ENCODE measurements around the gene CNTFR.
A peak's percentile ranks its signal among the peaks of the same experiment; 100 is the strongest.

Gene CNTFR

GRCh38 chr9:34629491-34629808, 39.9 kb upstream of the CNTFR start:
- TF ChIP-seq TCF12 (IDR thresholded peaks at IDR 0.05; ENCODE audit: low read depth) (no peak), CEBPB (IDR thresholded peaks at IDR 0.05) (no peak), TEAD4 (IDR thresholded peaks at IDR 0.05) (no peak), EGR1 (IDR thresholded peaks at IDR 0.05) (no peak), CREB1 (IDR thresholded peaks at IDR 0.05; ENCODE audit: low read depth) (no peak), NFIC (IDR thresholded peaks at IDR 0.05) (no peak), RAD21 (IDR thresholded peaks at IDR 0.05; ENCODE audit: low read depth) (no peak), ZBTB7A (IDR thresholded peaks at IDR 0.05; ENCODE audit: low read depth) (no peak)
- TF ChIP-seq, protein P1, sequence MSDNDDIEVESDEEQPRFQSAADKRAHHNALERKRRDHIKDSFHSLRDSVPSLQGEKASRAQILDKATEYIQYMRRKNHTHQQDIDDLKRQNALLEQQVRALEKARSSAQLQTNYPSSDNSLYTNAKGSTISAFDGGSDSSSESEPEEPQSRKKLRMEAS (IDR thresholded peaks at IDR 0.05), result no peak

DNA sequence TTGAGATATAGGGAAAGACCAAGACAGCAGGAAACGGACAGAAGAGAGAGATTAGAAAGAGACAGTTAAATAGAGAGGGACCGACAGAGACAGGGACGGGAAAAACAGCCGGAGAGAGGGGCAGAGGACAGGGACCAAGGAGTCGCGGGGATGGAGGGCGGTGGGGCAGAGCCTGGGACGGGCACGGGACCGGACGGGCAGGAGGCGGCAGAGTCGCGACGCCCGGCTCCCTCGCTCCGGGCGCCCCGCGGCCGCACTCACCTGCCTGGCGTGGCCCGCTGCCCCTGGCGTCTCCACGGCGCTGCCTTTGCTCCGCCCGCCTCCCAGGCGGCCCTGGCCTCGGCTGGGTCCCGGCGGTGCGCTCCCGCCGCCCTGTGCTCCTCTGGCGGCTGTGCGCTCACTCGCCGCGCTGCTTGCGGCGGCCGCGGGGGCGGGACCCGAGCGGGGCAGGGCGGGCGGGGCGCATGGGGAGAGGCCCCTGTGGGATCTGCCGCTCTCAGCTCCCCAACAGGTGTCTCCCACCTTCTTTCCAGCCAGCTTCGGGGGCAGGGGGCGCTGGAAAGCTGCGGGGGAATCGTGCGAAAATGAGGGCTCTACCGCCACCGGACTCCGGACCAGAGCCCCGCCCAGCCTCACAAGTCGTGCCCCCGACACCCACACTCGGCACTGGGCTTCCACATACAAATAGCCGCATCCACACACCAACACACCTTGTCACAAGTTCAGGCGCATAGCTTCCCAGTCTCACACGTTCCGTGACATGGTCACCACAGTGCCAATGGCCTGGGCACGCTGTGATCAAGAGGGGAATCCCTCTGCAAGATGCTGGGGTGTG, 39.3 kb upstream of the CNTFR start, which contains the start of gene ARID3C:
ARID3C (minus strand) TSS at position 411 of the 835 bp plus-strand sequence. CDS start 1,052 bp downstream, outside the sequence.
- TF ChIP-seq, protein P2, sequence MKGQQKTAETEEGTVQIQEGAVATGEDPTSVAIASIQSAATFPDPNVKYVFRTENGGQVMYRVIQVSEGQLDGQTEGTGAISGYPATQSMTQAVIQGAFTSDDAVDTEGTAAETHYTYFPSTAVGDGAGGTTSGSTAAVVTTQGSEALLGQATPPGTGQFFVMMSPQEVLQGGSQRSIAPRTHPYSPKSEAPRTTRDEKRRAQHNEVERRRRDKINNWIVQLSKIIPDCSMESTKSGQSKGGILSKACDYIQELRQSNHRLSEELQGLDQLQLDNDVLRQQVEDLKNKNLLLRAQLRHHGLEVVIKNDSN (IDR thresholded peaks at IDR 0.05), result no peak
- TF ChIP-seq, protein P1 (IDR thresholded peaks at IDR 0.05), result peak; percentile 40; the same call in 1 of the 2 replicates
- TF ChIP-seq EGR1 (IDR thresholded peaks at IDR 0.05), result 0 out of 2 replicates have a peak, but pooled peaks have one; percentile 40
- no peak for TF ChIP-seq YY1 (IDR thresholded peaks at IDR 0.05; ENCODE audit: low read depth)

DNA sequence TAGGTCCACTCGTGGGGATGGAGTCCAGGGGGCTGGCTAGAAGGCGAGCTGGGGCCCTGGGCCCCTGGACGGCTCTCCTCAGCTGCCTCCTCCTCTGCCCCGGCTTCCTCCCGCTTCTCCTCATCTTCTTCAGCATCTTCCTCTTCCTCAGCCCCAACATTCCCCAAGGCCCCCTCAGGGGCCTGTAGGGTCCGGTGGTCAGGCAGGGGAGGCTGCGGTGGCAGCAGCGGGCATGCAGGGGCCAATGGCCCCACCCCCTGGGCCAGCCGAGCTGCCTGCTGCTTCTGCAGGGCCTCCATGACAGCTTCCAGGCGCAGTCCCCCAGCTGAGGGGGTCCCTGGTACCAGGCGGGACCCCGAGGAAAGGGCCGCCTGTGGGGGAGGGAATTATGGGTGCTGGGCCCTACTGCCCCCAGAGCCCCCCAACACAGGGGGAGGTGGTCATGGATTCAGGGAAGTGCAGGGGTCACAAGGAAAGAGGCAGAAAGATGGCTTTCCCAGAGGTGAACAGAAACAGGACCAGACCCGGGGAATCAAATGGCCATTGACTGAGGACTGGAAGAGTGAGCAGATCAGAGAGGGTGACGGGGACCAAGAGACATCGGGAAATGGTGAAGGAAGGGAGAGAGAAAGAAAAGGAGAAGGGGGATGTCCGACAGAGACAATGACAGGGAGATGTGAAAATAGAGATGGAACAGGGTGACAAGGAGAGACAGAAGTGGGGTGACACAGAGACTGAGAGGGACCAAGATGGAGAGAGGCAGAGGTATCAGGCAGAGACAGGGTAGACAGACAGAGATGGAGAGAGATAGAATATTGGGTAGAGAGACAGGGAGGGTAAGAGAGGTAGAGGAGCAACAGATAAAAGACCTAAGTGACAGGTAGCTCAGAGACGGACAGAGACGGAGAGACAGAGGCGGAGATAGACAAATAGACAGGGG, 38.5 kb upstream of the CNTFR start:
- TF ChIP-seq CEBPB (IDR thresholded peaks at IDR 0.05) (no peak), NFIC (IDR thresholded peaks at IDR 0.05) (no peak), FOXM1 (IDR thresholded peaks at IDR 0.05; ENCODE audit: borderline replicate concordance, low read depth) (no peak), YY1 (IDR thresholded peaks at IDR 0.05; ENCODE audit: low read depth) (no peak), TAF1 (IDR thresholded peaks at IDR 0.05; ENCODE audit: low read depth) (no peak), CREB1 (IDR thresholded peaks at IDR 0.05; ENCODE audit: low read depth) (no peak)
- TF ChIP-seq, protein P2 (IDR thresholded peaks at IDR 0.05), result no peak
- TF ChIP-seq, protein P3, sequence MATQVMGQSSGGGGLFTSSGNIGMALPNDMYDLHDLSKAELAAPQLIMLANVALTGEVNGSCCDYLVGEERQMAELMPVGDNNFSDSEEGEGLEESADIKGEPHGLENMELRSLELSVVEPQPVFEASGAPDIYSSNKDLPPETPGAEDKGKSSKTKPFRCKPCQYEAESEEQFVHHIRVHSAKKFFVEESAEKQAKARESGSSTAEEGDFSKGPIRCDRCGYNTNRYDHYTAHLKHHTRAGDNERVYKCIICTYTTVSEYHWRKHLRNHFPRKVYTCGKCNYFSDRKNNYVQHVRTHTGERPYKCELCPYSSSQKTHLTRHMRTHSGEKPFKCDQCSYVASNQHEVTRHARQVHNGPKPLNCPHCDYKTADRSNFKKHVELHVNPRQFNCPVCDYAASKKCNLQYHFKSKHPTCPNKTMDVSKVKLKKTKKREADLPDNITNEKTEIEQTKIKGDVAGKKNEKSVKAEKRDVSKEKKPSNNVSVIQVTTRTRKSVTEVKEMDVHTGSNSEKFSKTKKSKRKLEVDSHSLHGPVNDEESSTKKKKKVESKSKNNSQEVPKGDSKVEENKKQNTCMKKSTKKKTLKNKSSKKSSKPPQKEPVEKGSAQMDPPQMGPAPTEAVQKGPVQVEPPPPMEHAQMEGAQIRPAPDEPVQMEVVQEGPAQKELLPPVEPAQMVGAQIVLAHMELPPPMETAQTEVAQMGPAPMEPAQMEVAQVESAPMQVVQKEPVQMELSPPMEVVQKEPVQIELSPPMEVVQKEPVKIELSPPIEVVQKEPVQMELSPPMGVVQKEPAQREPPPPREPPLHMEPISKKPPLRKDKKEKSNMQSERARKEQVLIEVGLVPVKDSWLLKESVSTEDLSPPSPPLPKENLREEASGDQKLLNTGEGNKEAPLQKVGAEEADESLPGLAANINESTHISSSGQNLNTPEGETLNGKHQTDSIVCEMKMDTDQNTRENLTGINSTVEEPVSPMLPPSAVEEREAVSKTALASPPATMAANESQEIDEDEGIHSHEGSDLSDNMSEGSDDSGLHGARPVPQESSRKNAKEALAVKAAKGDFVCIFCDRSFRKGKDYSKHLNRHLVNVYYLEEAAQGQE (IDR thresholded peaks at IDR 0.05; ENCODE audit: low read depth), result no peak
- TF ChIP-seq, protein P1 (IDR thresholded peaks at IDR 0.05), result no peak

- TF ChIP-seq TAF1 (IDR thresholded peaks at IDR 0.05; ENCODE audit: low read depth) (no peak), NFIC (IDR thresholded peaks at IDR 0.05) (no peak), CEBPB (IDR thresholded peaks at IDR 0.05) (no peak), TEAD4 (IDR thresholded peaks at IDR 0.05) (no peak), ZBTB7A (IDR thresholded peaks at IDR 0.05; ENCODE audit: low read depth) (no peak), EGR1 (IDR thresholded peaks at IDR 0.05) (no peak)
- TF ChIP-seq, protein P3 (IDR thresholded peaks at IDR 0.05; ENCODE audit: low read depth), result no peak
These were observed 35.6 kb upstream of the CNTFR start for GRCh38 chr9:34625186-34625486.

GRCh38 chr9:34624475-34625185, 35.1 kb upstream of the CNTFR start:
- TF ChIP-seq EGR1 (IDR thresholded peaks at IDR 0.05), result no peak
- TF ChIP-seq, protein P3 (IDR thresholded peaks at IDR 0.05; ENCODE audit: low read depth), result no peak
- no peak for TF ChIP-seq CREB1 (IDR thresholded peaks at IDR 0.05; ENCODE audit: low read depth)
- TF ChIP-seq ZBTB7A (IDR thresholded peaks at IDR 0.05; ENCODE audit: low read depth), result no peak
- TF ChIP-seq CEBPB (IDR thresholded peaks at IDR 0.05), result no peak
- no peak for TF ChIP-seq TEAD4 (IDR thresholded peaks at IDR 0.05)
- no peak for TF ChIP-seq TCF12 (IDR thresholded peaks at IDR 0.05; ENCODE audit: low read depth)
- TF ChIP-seq, protein P2 (IDR thresholded peaks at IDR 0.05), result no peak
- no peak for TF ChIP-seq TAF1 (IDR thresholded peaks at IDR 0.05; ENCODE audit: low read depth)
- no peak for TF ChIP-seq YY1 (IDR thresholded peaks at IDR 0.05; ENCODE audit: low read depth)
- no peak for TF ChIP-seq NFIC (IDR thresholded peaks at IDR 0.05)
- no peak for TF ChIP-seq FOXM1 (IDR thresholded peaks at IDR 0.05; ENCODE audit: borderline replicate concordance, low read depth)
- TF ChIP-seq RAD21 (IDR thresholded peaks at IDR 0.05; ENCODE audit: low read depth), result no peak
- TF ChIP-seq, protein P1 (IDR thresholded peaks at IDR 0.05), result no peak
- TF ChIP-seq EP300 (IDR thresholded peaks at IDR 0.05; ENCODE audit: borderline replicate concordance), result no peak

Data from Ishikawa (cell line).